A673 (cell line): Measurements from ENCODE around the gene ANKRD55.

Source experiments
- CTCF ChIP-seq: fragments of 300-800, 200-600 bp; sonication (generic); conservative IDR thresholded peaks from 2 replicates; pipeline ENCODE4 v1.5.1; 2017; ENCODE audit warnings: low read depth, mild to moderate bottlenecking, antibody characterized with exemption, low read length, moderate library complexity, mixed read lengths
- EZH2 ChIP-seq: fragments of 200-600 bp; sonication (generic); IDR thresholded peaks from 2 replicates; pipeline ENCODE4 v1.6.1; 2017; ENCODE audit warnings: borderline replicate concordance, low read depth, mild to moderate bottlenecking, mixed read lengths, antibody characterized with exemption, low read length; ENCODE audit not compliant: poor library complexity, severe bottlenecking

GRCh38 chr5:56253924-56254323 is 20.8 kb upstream of the ANKRD55 start:
- TF ChIP-seq CTCF: no peak
- TF ChIP-seq EZH2: no peak
